Stimulated activated CD8-positive, alpha-beta memory T cell treated with anti-CD3 and anti-CD28 coated beads, Interleukin-7, amount 100 ng/mL, for 4 hours (primary cell): ENCODE measurements around the gene MAGOHB.

Experiments used
- DNase-seq, 2 donors: peaks; one replicate each; pipeline ENCODE4 v3.0.0-alpha.2; 2020; ENCODE audit warnings: low read depth in 2 of 2

Gene MAGOHB

DNA sequence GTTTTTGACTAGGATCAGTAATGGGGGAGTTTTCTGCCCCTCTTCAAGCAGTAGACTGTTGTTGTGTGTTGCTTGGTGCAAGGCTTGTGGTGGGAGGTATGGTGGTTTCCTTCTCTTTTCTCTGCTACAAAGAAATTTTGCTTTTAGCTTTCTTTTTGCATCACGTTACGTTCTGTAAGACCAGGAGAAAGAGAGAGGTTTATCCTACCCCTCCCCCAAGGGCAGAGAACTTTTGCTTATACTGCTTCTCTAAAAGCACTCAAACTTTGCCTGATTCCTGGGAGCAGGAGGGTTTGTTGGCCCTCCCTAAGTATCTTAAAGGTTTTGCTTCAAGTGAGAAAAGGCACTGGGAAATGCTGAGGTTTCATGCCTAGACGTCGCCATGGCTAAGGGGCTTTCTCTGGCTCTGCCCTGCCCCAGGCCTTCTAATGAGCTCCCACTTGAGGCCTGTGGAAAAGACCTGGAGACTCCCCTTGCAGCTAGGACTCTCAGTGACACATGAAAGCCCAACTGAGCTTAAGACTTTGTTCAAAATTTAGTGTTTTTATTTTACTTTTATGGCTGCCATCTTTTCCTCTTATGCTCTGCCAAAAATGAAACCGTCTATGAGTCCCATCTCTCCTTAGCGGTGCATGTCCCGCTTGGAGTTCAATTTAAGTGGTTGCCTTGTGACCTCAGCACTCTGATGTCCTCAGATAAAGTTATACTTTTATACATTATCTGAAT, 58.5 kb downstream of the MAGOHB start:
- no peak for DNase-seq

- no peak for DNase-seq
Observed at GRCh38 chr12:10554228-10554755, 59.1 kb downstream of the MAGOHB start.
